CD4-positive, alpha-beta memory T cell (primary cell): ENCODE measurements around the gene KLHL25. TPM values are rescaled to one million over a fixed set of nuclear protein-coding genes. Genes with fewer than 3 reads are reported as not detected.

Experiments
- CTCF ChIA-PET: fragments of 350-600 bp; sonication (Branson Sonifier 250); formaldehyde crosslinking; loops from one replicate; lab custom pipeline; 2021; ENCODE audit warnings: inconsistent platforms; ENCODE audit not compliant: partially characterized antibody; lab: Charles Lee
- POLR2A ChIA-PET: fragments of 350-600 bp; sonication (Branson Sonifier 250); formaldehyde crosslinking; loops from one replicate; lab custom pipeline; 2021; ENCODE audit not compliant: partially characterized antibody; lab: Charles Lee
- DNase-seq, 5 donors: peaks; one replicate each; pipeline versions ENCODE4 v3.0.0 to v3.0.0-alpha.2; 2020 to 2022; ENCODE audit warnings: mixed read lengths in 1 of 5
- H3K27ac ChIP-seq: one replicate; pipeline ENCODE4 v1.7.0; 2013; ENCODE audit warnings: low read depth, low read length
- H3K27me3 ChIP-seq: 2 replicates; pipeline ENCODE4 v1.7.0; 2013; ENCODE audit warnings: mild to moderate bottlenecking, low read length, moderate library complexity; ENCODE audit not compliant: insufficient read depth
- H3K36me3 ChIP-seq: 2 replicates; pipeline ENCODE4 v1.7.0; 2013; ENCODE audit warnings: mild to moderate bottlenecking, low read length, moderate library complexity; ENCODE audit not compliant: insufficient read depth
- H3K4me1 ChIP-seq: 2 replicates; pipeline ENCODE4 v1.7.0; 2013; ENCODE audit warnings: mild to moderate bottlenecking, low read length, moderate library complexity; ENCODE audit not compliant: insufficient read depth
- H3K4me3 ChIP-seq, 2 donors: one replicate each; pipeline ENCODE4 v1.7.0; 2013; ENCODE audit warnings: low read length in 2 of 2, mild to moderate bottlenecking in 1 of 2
- H3K9me3 ChIP-seq, 2 donors: one replicate each; pipeline ENCODE4 v1.7.0; 2013; ENCODE audit warnings: low read length in 2 of 2, control low read depth in 1 of 2; ENCODE audit not compliant: control insufficient read depth in 1 of 2
- H3K27ac Mint-ChIP-seq, 7 donors: one replicate each; pipeline ENCODE4 v1.8.0; 2020 to 2021; ENCODE audit warnings: mixed read lengths in 7 of 7, mild to moderate bottlenecking in 6 of 7, inconsistent platforms in 3 of 7, moderate library complexity in 3 of 7
- H3K27me3 Mint-ChIP-seq, 2 donors: one replicate each; pipeline ENCODE4 v1.8.0; 2020 to 2021; ENCODE audit warnings: mixed read lengths in 2 of 2
- H3K36me3 Mint-ChIP-seq, 2 donors: one replicate each; pipeline ENCODE4 v1.8.0; 2020 to 2021; ENCODE audit warnings: mixed read lengths in 2 of 2, inconsistent platforms in 1 of 2, mild to moderate bottlenecking in 1 of 2
- H3K4me1 Mint-ChIP-seq, 4 donors: one replicate each; pipeline ENCODE4 v1.8.0; 2020 to 2021; ENCODE audit warnings: mixed read lengths in 4 of 4, mild to moderate bottlenecking in 1 of 4
- H3K4me3 Mint-ChIP-seq, 8 donors: one replicate each; pipeline ENCODE4 v1.8.0; 2020 to 2021; ENCODE audit warnings: mixed read lengths in 8 of 8, mild to moderate bottlenecking in 7 of 8, moderate library complexity in 6 of 8, inconsistent platforms in 3 of 8
- H3K9me3 Mint-ChIP-seq, 8 donors: one replicate each; pipeline ENCODE4 v1.8.0; 2020 to 2021; ENCODE audit warnings: mixed read lengths in 8 of 8, mild to moderate bottlenecking in 5 of 8, inconsistent platforms in 3 of 8, moderate library complexity in 1 of 8
- intact Hi-C: fragments of 100-400 bp; cut with micrococcal nuclease; formaldehyde crosslinking; loops from one replicate; pipeline ENCODE4 v1.15.1; 2023
- polyA plus RNA-seq, 2 donors: library from polyadenylated mRNA; unstranded; fragments of 300-500 nt; fragmentation: Illumina TruSeq; gene quantifications; one replicate each; pipeline ENCODE4 v1.2.3, GENCODE V29; 2021
- total RNA-seq, 2 experiments: library from RNA; stranded (reverse); gene quantifications; one replicate each; pipeline ENCODE4 v1.2.3, GENCODE V29; 2021

KLHL25 gene
- total and polyA plus RNA-seq, 4 experiments from 2014 or later: 1.6 to 11.4 (median 6.7) TPM

GRCh38 chr15:85778107-85778776 lies 16.5 kb downstream of the KLHL25 start:
- Histone ChIP-seq H3K4me3 (no peak overlapping the region), H3K36me3 (no peaks in the 10 kb centered on the region), H3K9me3 (no peaks in the 10 kb centered on the region), H3K27me3 (no peaks in the 10 kb centered on the region), H3K27ac (no peak overlapping the region), H3K4me1 (no peaks in the 10 kb centered on the region)
- H3K36me3 Mint-ChIP-seq: peaks cover 0 to 4% of the 10 kb centered on the region in 2 donors
- peak overlapping the region in 1 of 7 donors; percentile 4 for H3K27ac Mint-ChIP-seq
- intact Hi-C loops: no loop called here
- DNase-seq: no peak
- H3K4me1 Mint-ChIP-seq: peaks cover 20 to 44% (median 21%) of the 10 kb centered on the region in 4 donors
- H3K9me3 Mint-ChIP-seq: no peaks in the 10 kb centered on the region
- H3K27me3 Mint-ChIP-seq: no peaks in the 10 kb centered on the region
- POLR2A ChIA-PET: interaction anchor here (0.6 to 0.7 kb wide), 2 partner anchors 15 to 48 kb away, joined by 3 to 4 read pairs; no protein-coding TSS in a partner anchor
- no peak overlapping the region for H3K4me3 Mint-ChIP-seq
- CTCF ChIA-PET: interaction anchor here (0.7 to 1.9 kb wide), 4 partner anchors 8 to 62 kb away, joined by 3 to 5 read pairs (median 3); no protein-coding TSS in a partner anchor

- H3K4me3 Mint-ChIP-seq: no peak overlapping the region
Observed at GRCh38 chr15:85777250-85778106, 17.2 kb downstream of the KLHL25 start.

GRCh38 chr15:85773970-85774369 lies 20.8 kb downstream of the KLHL25 start:
- no peak overlapping the region for H3K27ac ChIP-seq
- Mint-ChIP-seq H3K9me3 (no peaks in the 10 kb centered on the region), H3K36me3 (peaks cover 0 to 1% of the 10 kb centered on the region in 2 donors), H3K27ac (no peak overlapping the region), H3K4me1 (peaks cover 12 to 21% (median 18%) of the 10 kb centered on the region in 4 donors), H3K27me3 (no peaks in the 10 kb centered on the region), H3K4me3 (no peak overlapping the region)
- no peaks in the 10 kb centered on the region for H3K9me3 ChIP-seq
- H3K4me1 ChIP-seq: no peaks in the 10 kb centered on the region
- no peak for DNase-seq
- no peaks in the 10 kb centered on the region for H3K27me3 ChIP-seq
- CTCF ChIA-PET: interaction anchor here (0.8 kb wide), 1 partner anchor 10 kb away, joined by 3 read pairs; no protein-coding TSS in a partner anchor
- POLR2A ChIA-PET: no interaction called here
- no peaks in the 10 kb centered on the region for H3K36me3 ChIP-seq
- H3K4me3 ChIP-seq: no peak overlapping the region
- intact Hi-C loops: no loop called here

More at GRCh38 chr15:85777250-85778106, 17.2 kb downstream of the KLHL25 start:
- no peak overlapping the region for H3K27ac ChIP-seq
- no peaks in the 10 kb centered on the region for H3K36me3 ChIP-seq
- CTCF ChIA-PET: interaction anchor here (1.0 to 1.1 kb wide), 2 partner anchors 9 to 24 kb away, joined by 3 read pairs; no protein-coding TSS in a partner anchor
- intact Hi-C loops: no loop called here
- no peak for DNase-seq
- H3K4me1 Mint-ChIP-seq: peaks cover 23 to 44% (median 26%) of the 10 kb centered on the region in 4 donors
- H3K27me3 ChIP-seq: no peaks in the 10 kb centered on the region
- no peaks in the 10 kb centered on the region for H3K4me1 ChIP-seq
- H3K27me3 Mint-ChIP-seq: no peaks in the 10 kb centered on the region
- peak overlapping the region in 3 of 7 donors; percentile 4 to 47 (median 37) for H3K27ac Mint-ChIP-seq
- no peaks in the 10 kb centered on the region for H3K9me3 Mint-ChIP-seq
- POLR2A ChIA-PET: interaction anchor here (0.6 kb wide), 1 partner anchor 15 kb away, joined by 4 read pairs; no protein-coding TSS in a partner anchor
- no peaks in the 10 kb centered on the region for H3K9me3 ChIP-seq
- no peak overlapping the region for H3K4me3 ChIP-seq
- peaks cover 0 to 4% of the 10 kb centered on the region in 2 donors for H3K36me3 Mint-ChIP-seq

DNA sequence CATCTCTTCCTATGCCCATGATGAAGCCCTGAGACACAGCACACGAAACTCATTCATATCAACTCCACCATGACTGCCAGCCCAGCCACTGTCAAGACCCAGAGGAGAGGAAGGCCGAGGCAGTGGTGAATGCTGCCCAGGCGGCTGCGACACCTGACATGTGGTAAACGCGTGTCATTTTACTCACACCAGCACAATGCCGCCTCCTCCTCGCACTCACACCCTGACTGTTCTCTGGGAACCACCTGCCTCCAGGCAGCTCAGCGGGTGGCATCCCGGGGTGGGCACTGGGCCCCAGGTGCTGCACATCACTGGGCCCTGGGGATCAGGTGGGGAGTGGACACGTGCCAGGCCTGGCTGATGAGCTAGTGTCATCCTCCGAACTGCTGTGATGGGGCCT lies 21.5 kb downstream of the KLHL25 start:
- Mint-ChIP-seq H3K36me3 (peaks cover 3 to 4% of the 10 kb centered on the region in 2 donors), H3K4me3 (no peak overlapping the region)

GRCh38 chr15:85772668-85773067 lies 22.1 kb downstream of the KLHL25 start:
- DNase-seq: no peak
- Mint-ChIP-seq H3K4me1 (peaks cover 12 to 19% (median 12%) of the 10 kb centered on the region in 4 donors), H3K4me3 (no peak overlapping the region), H3K9me3 (no peaks in the 10 kb centered on the region), H3K36me3 (peaks cover 3 to 4% of the 10 kb centered on the region in 2 donors), H3K27me3 (no peaks in the 10 kb centered on the region), H3K27ac (peak overlapping the region in 1 of 7 donors; percentile 70)
- H3K4me3 ChIP-seq: no peak overlapping the region
- ChIA-PET CTCF (no interaction called here), POLR2A (no interaction called here)
- no peaks in the 10 kb centered on the region for H3K9me3 ChIP-seq
- intact Hi-C loops: no loop called here
- no peaks in the 10 kb centered on the region for H3K4me1 ChIP-seq
- H3K36me3 ChIP-seq: no peaks in the 10 kb centered on the region
- H3K27ac ChIP-seq: no peak overlapping the region
- H3K27me3 ChIP-seq: no peaks in the 10 kb centered on the region

More for the DNA sequence above, 21.5 kb downstream of the KLHL25 start:
- Mint-ChIP-seq H3K27ac (peak overlapping the region in 1 of 7 donors; percentile 63), H3K27me3 (no peaks in the 10 kb centered on the region), H3K9me3 (no peaks in the 10 kb centered on the region), H3K4me1 (peaks cover 12 to 19% (median 18%) of the 10 kb centered on the region in 4 donors)
- no peak for DNase-seq
- POLR2A ChIA-PET: no interaction called here
- CTCF ChIA-PET: no interaction called here
- no peaks in the 10 kb centered on the region for H3K4me1 ChIP-seq
- intact Hi-C loops: no loop called here
- H3K4me3 ChIP-seq: no peak overlapping the region
- no peaks in the 10 kb centered on the region for H3K9me3 ChIP-seq
- no peaks in the 10 kb centered on the region for H3K36me3 ChIP-seq
- no peak overlapping the region for H3K27ac ChIP-seq
- H3K27me3 ChIP-seq: no peaks in the 10 kb centered on the region

- H3K27me3 ChIP-seq: no peaks in the 10 kb centered on the region
- Mint-ChIP-seq H3K27me3 (no peaks in the 10 kb centered on the region), H3K9me3 (no peaks in the 10 kb centered on the region), H3K27ac (peak overlapping the region in 3 of 7 donors; percentile 41 to 70 (median 51)), H3K4me3 (peak overlapping the region in 1 of 8 donors; percentile 17), H3K4me1 (peaks cover 5 to 16% (median 9%) of the 10 kb centered on the region in 4 donors), H3K36me3 (peaks cover 3 to 4% of the 10 kb centered on the region in 2 donors)
- ChIA-PET CTCF (no interaction called here), POLR2A (no interaction called here)
- no peak overlapping the region for H3K4me3 ChIP-seq
- no peak overlapping the region for H3K27ac ChIP-seq
- H3K36me3 ChIP-seq: no peaks in the 10 kb centered on the region
- DNase-seq: no peak
- no peaks in the 10 kb centered on the region for H3K9me3 ChIP-seq
- H3K4me1 ChIP-seq: no peaks in the 10 kb centered on the region
- intact Hi-C loops: no loop called here
Observed at GRCh38 chr15:85771781-85772445, 22.8 kb downstream of the KLHL25 start.
